Fibroblast of villous mesenchyme (primary cell): ENCODE data around the gene THSD4. TPM values are rescaled to one million over a fixed set of nuclear protein-coding genes. Genes with fewer than 3 reads are reported as not detected.

ENCODE experiments used
- DNase-seq: peaks from one replicate; pipeline ENCODE4 v3.0.0-alpha.2; 2010; ENCODE audit warnings: low read depth
- H3K4me3 ChIP-seq: 2 replicates; pipeline ENCODE4 v1.5.1; 2011; ENCODE audit warnings: low read depth, mild to moderate bottlenecking, low read length
- total RNA-seq: library from RNA; depleted of rRNA; stranded (reverse); fragments of >200 nt; gene quantifications from 2 replicates; pipeline ENCODE4 v1.2.3, GENCODE V29; 2012
- TF ChIP-seq, protein P1 (sequence below): IDR thresholded peaks from 2 replicates; pipeline ENCODE4 v1.5.1; 2012; ENCODE audit warnings: low read depth, mild to moderate bottlenecking, low read length; ENCODE audit not compliant: insufficient read depth

THSD4 gene
- total RNA-seq, 1 donor = 76.4 TPM

DNA sequence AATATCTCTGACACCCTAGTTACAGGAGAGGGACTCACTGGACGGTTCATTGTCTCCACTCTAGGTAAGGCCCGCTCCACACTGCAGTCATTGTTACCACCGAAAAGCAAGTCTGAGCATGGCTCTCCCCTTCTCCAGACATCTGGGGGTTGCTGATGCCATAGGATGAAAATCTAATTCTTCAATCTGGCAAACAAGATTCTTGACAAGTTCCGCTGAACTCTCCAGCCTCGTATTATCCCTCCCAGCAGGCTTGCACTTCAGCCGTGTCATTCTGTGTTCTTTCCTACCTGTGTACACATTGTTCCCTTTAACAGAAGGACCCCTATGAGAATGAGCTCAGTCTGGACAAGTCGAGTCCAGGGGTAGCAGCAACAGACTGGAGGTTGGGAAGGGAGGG is 542.8 kb downstream of the THSD4 start:
- DNase-seq = no peak
- TF ChIP-seq, protein P1, sequence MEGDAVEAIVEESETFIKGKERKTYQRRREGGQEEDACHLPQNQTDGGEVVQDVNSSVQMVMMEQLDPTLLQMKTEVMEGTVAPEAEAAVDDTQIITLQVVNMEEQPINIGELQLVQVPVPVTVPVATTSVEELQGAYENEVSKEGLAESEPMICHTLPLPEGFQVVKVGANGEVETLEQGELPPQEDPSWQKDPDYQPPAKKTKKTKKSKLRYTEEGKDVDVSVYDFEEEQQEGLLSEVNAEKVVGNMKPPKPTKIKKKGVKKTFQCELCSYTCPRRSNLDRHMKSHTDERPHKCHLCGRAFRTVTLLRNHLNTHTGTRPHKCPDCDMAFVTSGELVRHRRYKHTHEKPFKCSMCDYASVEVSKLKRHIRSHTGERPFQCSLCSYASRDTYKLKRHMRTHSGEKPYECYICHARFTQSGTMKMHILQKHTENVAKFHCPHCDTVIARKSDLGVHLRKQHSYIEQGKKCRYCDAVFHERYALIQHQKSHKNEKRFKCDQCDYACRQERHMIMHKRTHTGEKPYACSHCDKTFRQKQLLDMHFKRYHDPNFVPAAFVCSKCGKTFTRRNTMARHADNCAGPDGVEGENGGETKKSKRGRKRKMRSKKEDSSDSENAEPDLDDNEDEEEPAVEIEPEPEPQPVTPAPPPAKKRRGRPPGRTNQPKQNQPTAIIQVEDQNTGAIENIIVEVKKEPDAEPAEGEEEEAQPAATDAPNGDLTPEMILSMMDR = no peak
- H3K4me3 ChIP-seq = no peak overlapping the region

DNA sequence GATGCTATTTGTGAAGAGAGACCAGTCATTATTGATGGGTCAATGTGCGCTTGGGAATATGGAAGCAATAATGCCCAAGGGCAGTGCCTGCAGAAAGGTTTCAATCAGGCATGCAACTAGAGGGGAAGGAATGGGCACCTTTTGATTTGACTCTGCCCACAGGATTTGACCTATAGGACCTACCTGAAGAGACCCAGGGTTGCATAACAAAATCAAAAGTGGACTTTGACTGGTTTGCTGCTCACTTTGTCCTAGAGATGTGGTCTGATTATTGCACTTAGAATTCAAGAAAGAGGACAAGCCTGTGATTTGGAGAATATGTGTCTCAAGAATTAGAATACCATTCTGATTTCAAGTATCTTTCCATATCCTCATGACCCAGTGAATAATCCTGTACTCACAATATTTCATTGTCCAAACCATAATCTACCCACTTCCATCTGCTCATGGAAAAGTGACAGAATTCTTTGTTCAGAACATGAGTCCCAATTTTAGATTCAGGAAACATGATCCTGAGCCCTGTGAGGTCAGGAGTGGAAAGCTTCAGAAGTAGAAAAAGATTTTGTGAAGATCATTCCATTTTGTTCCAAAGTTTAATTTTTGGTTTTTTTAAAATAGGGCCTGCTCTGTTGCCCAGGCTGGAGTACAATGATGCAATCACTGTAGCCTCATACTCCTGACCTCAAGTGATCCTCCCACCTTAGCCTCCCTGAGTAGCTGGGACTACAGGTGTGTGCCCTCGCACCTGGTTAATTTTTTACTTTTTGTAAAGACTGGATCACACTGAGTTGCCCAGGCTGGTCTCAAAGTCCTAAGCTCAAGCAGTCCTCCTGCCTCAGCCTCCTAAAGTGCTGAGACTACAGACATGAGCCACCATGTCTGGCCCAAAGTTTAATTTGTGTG is 543.8 kb downstream of the THSD4 start:
- DNase-seq = no peak

DNA sequence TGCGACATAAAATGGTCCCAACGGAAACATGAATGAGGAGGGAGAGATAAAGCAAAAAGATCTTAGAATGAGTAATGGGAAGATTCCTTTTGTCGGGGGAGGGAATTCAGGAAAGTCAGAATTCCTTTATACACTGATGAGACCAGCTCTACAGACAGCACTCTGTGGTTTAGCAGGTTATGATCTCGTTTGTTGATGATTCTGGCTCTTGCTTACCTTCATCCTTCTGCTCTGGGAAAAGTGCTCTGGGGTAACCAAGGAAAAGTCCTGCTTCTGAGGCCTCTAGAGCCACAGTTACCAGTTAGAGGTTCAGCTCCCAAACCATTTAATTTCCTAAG is 544.4 kb downstream of the THSD4 start:
- no peak for DNase-seq
- TF ChIP-seq, protein P1 = no peak
- H3K4me3 ChIP-seq = no peak overlapping the region

More for the DNA sequence above, 543.8 kb downstream of the THSD4 start:
- no peak overlapping the region for H3K4me3 ChIP-seq
- TF ChIP-seq, protein P1 = no peak

DNA sequence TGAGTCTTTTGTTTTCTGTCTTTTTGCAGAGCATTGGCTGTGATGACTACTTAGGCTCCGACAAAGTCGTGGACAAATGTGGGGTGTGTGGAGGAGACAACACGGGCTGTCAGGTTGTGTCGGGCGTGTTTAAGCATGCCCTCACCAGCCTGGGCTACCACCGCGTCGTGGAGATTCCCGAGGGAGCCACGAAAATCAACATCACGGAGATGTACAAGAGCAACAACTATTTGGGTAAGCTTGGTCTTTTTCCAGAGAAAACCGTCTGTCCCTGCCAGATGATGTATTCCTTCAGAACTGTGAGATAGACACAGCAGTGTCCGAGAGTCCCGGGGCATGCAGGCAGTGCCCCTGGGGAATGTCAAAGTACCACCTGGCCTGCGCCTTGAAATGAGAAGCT is 545.2 kb downstream of the THSD4 start:
- TF ChIP-seq, protein P1 = no peak

DNA sequence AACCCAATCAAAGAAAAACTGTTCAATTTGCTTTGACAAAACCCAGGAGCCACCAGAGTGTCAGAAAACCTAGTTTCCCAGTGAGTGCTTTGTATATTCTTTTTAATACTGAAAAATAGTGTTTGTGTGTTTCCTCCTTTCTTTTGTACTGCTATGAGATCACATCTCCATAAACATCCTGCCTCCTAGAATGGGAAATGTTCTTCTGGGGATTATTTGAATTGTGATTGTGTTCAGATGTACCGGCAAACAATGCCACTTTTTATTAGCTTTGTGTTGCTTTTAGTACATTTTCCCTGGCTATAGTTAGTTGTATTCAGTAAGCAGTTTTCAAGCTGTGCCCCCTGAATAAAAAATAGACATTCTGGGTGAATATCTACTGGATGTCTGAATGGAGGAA is 547.0 kb downstream of the THSD4 start:
- H3K4me3 ChIP-seq = no peak overlapping the region
- DNase-seq = no peak
- TF ChIP-seq, protein P1 = no peak

More for the DNA sequence above, 545.2 kb downstream of the THSD4 start:
- no peak overlapping the region for H3K4me3 ChIP-seq
- DNase-seq = no peak

DNA sequence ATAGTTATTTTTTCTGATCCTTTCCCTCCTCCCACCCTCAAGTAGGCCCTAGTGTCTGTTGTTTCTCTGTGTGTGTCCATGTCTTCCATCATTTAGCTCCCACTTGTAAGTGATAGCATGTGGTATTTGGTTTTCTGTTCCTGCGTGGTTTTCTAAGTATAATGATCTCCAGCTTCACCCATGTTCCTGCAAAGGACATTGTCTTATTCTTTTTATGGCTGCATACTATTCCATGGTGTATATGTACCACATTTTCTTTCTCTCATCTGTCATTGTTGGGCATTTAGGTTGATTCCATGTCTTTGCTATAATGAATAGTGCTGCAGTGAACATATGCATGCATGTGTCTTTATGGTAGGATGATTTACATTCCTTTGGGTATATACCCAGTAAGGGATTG is 549.4 kb downstream of the THSD4 start:
- no peak for DNase-seq
- H3K4me3 ChIP-seq = no peak overlapping the region
- TF ChIP-seq, protein P1 = no peak
